IMR-90 (cell line): Measurements from ENCODE around the gene FBRSL1.

ENCODE experiments used
- MAFK ChIP-seq: IDR thresholded peaks from 2 replicates; pipeline ENCODE4 v1.6.1; 2012; ENCODE audit warnings: low read depth, low read length, improper control_type of control experiment
- MXI1 ChIP-seq: IDR thresholded peaks from 2 replicates; pipeline ENCODE4 v1.6.1; 2012; ENCODE audit warnings: low read depth, mild to moderate bottlenecking, low read length, moderate library complexity, borderline replicate concordance
- POLR2A ChIP-seq: IDR thresholded peaks from 2 replicates; pipeline ENCODE4 v1.6.1; 2012; ENCODE audit warnings: mild to moderate bottlenecking, low read depth, low read length
- RAD21 ChIP-seq: IDR thresholded peaks from 2 replicates; pipeline ENCODE4 v1.6.1; 2012; ENCODE audit warnings: low read length, improper control_type of control experiment
- RCOR1 ChIP-seq: IDR thresholded peaks from 2 replicates; pipeline ENCODE4 v1.6.1; 2012; ENCODE audit warnings: mild to moderate bottlenecking, low read length, improper control_type of control experiment; ENCODE audit not compliant: insufficient replicate concordance
- SMC3 ChIP-seq: fragments of 150-350 bp; IDR thresholded peaks from 2 replicates; pipeline ENCODE4 v1.6.1; 2016; ENCODE audit warnings: low read depth, mild to moderate bottlenecking, antibody characterized with exemption, low read length, moderate library complexity
- TF ChIP-seq, protein P1 (sequence below): conservative IDR thresholded peaks from 2 replicates; pipeline ENCODE4 v1.5.1; 2012; ENCODE audit warnings: mild to moderate bottlenecking, low read depth, low read length, improper control_type of control experiment
- TF ChIP-seq, protein P2 (sequence below): fragments of 150-350 bp; IDR thresholded peaks from 2 replicates; pipeline ENCODE4 v1.6.1; 2017; ENCODE audit warnings: mild to moderate bottlenecking, antibody characterized with exemption, low read length, low read depth

DNA sequence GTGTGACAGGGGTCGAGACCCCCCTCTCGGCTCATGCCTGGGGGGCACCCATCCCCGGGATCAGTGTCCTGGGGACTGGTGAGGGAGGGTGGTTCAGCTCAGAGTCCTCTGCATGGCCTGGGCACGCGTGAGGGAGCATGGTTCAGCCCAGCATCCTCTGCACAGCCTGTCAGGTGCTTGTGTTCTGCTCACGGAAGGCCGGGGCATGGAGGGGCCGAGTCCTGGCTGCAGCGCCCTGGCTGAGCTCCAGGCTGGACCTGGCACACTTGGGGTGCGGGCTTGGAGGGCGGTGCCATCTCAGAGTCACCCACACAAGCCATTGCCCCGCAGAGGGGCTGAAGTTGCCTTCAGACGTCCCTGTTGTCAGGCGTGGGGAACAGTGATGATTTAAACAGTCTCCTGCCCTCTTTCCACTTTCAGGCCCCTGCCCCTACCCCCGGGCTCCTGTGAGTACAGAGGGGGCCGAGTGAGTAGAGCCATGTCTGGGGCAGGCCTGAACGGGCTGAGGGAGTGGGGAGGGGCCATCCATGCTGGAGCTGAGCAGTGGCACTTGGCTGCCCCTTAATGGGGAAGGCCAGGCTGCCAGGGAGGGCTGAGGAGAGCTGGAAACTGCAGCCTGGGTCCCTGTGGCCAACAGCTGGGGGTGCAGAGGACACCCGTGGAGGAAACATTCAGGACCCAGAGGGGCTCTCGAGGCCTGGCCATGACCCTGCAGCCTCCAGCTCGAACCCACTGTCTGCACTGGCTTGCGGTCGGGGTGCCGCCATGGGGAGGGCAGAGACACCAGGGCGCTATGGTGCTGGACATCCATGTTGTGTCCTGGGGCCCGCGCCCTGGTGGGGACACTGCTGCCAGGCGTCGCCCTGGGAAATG lies 22.5 kb downstream of the FBRSL1 start:
- TF ChIP-seq POLR2A, result no peak
- no peak for TF ChIP-seq RAD21
- TF ChIP-seq, protein P1, sequence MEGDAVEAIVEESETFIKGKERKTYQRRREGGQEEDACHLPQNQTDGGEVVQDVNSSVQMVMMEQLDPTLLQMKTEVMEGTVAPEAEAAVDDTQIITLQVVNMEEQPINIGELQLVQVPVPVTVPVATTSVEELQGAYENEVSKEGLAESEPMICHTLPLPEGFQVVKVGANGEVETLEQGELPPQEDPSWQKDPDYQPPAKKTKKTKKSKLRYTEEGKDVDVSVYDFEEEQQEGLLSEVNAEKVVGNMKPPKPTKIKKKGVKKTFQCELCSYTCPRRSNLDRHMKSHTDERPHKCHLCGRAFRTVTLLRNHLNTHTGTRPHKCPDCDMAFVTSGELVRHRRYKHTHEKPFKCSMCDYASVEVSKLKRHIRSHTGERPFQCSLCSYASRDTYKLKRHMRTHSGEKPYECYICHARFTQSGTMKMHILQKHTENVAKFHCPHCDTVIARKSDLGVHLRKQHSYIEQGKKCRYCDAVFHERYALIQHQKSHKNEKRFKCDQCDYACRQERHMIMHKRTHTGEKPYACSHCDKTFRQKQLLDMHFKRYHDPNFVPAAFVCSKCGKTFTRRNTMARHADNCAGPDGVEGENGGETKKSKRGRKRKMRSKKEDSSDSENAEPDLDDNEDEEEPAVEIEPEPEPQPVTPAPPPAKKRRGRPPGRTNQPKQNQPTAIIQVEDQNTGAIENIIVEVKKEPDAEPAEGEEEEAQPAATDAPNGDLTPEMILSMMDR, result no peak
- TF ChIP-seq, protein P2, sequence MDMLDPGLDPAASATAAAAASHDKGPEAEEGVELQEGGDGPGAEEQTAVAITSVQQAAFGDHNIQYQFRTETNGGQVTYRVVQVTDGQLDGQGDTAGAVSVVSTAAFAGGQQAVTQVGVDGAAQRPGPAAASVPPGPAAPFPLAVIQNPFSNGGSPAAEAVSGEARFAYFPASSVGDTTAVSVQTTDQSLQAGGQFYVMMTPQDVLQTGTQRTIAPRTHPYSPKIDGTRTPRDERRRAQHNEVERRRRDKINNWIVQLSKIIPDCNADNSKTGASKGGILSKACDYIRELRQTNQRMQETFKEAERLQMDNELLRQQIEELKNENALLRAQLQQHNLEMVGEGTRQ, result no peak
- TF ChIP-seq MAFK, result no peak
- no peak for TF ChIP-seq MXI1
- TF ChIP-seq SMC3, result no peak
- no peak for TF ChIP-seq RCOR1
